ENCODE measurements around the gene ARSG. TPM values are rescaled to one million over a fixed set of nuclear protein-coding genes. Genes with fewer than 3 reads are reported as not detected.

ARSG gene
- polyA plus RNA-seq, 2 of the 4 experiments (the other 2 are of a cell fraction): 0.57 to 1.7 TPM

DNA sequence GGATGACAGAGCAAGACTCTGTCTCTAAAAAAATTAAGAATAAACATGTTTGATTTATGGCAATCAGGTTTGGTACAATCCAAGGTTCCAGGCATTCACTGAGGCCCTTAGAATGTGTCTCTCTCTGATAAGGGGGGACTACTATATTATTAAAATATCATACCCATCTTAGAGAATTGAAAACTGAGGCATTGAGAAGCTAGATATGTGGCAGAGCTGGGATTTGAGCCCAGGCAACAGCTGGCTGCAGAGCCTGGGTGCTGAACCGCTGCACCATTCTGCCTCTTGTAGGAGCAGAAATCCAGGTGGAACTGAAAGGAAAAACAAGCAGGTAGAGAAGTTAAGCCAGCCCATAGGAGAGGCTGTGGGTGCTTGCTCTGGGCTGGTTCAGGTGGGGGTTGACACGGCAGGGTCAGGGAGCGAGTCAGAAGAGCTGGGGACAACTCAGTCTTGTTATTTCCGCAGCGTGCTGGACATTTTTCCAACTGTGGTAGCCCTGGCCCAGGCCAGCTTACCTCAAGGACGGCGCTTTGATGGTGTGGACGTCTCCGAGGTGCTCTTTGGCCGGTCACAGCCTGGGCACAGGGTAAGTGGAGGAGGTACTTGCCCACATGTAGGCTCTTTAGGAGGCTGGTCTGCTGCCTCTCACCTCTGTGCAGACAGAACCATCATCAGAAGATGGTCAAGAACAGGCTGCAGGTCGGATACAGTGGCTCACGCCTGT is 103.5 kb downstream of the ARSG start:
- H3K27ac ChIP-seq: no peak overlapping the region
- CTCF ChIA-PET: interaction anchor here (0.6 to 2.3 kb wide), 3 partner anchors 9 to 132 kb away, joined by 3 to 10 read pairs (median 3); no protein-coding TSS in a partner anchor
- FAIRE-seq (no peak), ATAC-seq (no peak), DNase-seq (ENCODE audit: low read depth in 1 of 2, low spot score in 1 of 2) (no peak)
- 0 out of 3 replicates have a peak, but pooled peaks cover 4% of the 10 kb centered on the region for H3K9me3 ChIP-seq
- 77% methylated on average over 12 of the region's 12 CpGs for WGBS (ENCODE audit: missing lambda C conversion rate)
- H3K4me2 ChIP-seq: no peak overlapping the region
- no peak overlapping the region for H3K4me3 ChIP-seq
- no peak for TF ChIP-seq BHLHE40 (IDR thresholded peaks at IDR 0.05; ENCODE audit: low read depth, low read length)
- TF ChIP-seq JUNB (IDR thresholded peaks at IDR 0.05): no peak
- no peak for TF ChIP-seq GATA3 (IDR thresholded peaks at IDR 0.05; ENCODE audit: borderline replicate concordance)
- TF ChIP-seq HOXB13 (CRISPR knock-in tag; IDR thresholded peaks at IDR 0.05; ENCODE audit: low read depth): no peak
- no peak for TF ChIP-seq JUN (IDR thresholded peaks at IDR 0.05)
- TF ChIP-seq EHF (CRISPR knock-in tag; IDR thresholded peaks at IDR 0.05): no peak
- no peak for TF ChIP-seq MYC (IDR thresholded peaks at IDR 0.05; ENCODE audit: borderline replicate concordance, low read length)
- TF ChIP-seq MAFK (IDR thresholded peaks at IDR 0.05; ENCODE audit: partially characterized antibody): no peak
- H3K4me1 ChIP-seq: 0 out of 3 replicates have a peak, but pooled peaks cover 3% of the 10 kb centered on the region
- POLR2A ChIA-PET: no interaction called here

GRCh38 chr17:68396226-68397107 is 105.2 kb downstream of the ARSG start:
- no peak for TF ChIP-seq RFX5 (IDR thresholded peaks at IDR 0.05)
- TF ChIP-seq HOXB5 (CRISPR knock-in tag; IDR thresholded peaks at IDR 0.05): no peak
- TF ChIP-seq POLR2AphosphoS2 (conservative IDR thresholded peaks at IDR 0.05; ENCODE audit: low read length): no peak
- TF ChIP-seq HEYL (CRISPR knock-in tag; IDR thresholded peaks at IDR 0.05): no peak
- TF ChIP-seq, protein P1, sequence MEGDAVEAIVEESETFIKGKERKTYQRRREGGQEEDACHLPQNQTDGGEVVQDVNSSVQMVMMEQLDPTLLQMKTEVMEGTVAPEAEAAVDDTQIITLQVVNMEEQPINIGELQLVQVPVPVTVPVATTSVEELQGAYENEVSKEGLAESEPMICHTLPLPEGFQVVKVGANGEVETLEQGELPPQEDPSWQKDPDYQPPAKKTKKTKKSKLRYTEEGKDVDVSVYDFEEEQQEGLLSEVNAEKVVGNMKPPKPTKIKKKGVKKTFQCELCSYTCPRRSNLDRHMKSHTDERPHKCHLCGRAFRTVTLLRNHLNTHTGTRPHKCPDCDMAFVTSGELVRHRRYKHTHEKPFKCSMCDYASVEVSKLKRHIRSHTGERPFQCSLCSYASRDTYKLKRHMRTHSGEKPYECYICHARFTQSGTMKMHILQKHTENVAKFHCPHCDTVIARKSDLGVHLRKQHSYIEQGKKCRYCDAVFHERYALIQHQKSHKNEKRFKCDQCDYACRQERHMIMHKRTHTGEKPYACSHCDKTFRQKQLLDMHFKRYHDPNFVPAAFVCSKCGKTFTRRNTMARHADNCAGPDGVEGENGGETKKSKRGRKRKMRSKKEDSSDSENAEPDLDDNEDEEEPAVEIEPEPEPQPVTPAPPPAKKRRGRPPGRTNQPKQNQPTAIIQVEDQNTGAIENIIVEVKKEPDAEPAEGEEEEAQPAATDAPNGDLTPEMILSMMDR (IDR thresholded peaks at IDR 0.05): no peak
- TF ChIP-seq GATA3 (IDR thresholded peaks at IDR 0.05; ENCODE audit: borderline replicate concordance): no peak
- no peak for TF ChIP-seq ATOH8 (CRISPR knock-in tag; IDR thresholded peaks at IDR 0.05; ENCODE audit: low read depth)
- TF ChIP-seq MYC (IDR thresholded peaks at IDR 0.05; ENCODE audit: borderline replicate concordance, low read length): no peak
- no peak for TF ChIP-seq ESRRA (IDR thresholded peaks at IDR 0.05; ENCODE audit: borderline replicate concordance, low read length)
- no peak for TF ChIP-seq EHMT2 (IDR thresholded peaks at IDR 0.05; ENCODE audit: low read depth)
- TF ChIP-seq SREBF2 (IDR thresholded peaks at IDR 0.05): no peak
- TF ChIP-seq SMC3 (IDR thresholded peaks at IDR 0.05): no peak
- no peak for TF ChIP-seq USF2 (IDR thresholded peaks at IDR 0.05)
- no peak for TF ChIP-seq TP53 (CRISPR knock-in tag; IDR thresholded peaks at IDR 0.05)
- no peak for TF ChIP-seq CBX8 (IDR thresholded peaks at IDR 0.05)
- TF ChIP-seq, protein P2, sequence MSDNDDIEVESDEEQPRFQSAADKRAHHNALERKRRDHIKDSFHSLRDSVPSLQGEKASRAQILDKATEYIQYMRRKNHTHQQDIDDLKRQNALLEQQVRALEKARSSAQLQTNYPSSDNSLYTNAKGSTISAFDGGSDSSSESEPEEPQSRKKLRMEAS (IDR thresholded peaks at IDR 0.05): no peak
- no peak overlapping the region for H3K4me2 ChIP-seq
- H3K27ac ChIP-seq: no peak overlapping the region
- 74% methylated on average over 10 of the region's 10 CpGs for WGBS (ENCODE audit: missing lambda C conversion rate)
- H3K9me3 ChIP-seq: 0 out of 3 replicates have a peak, but pooled peaks cover 4% of the 10 kb centered on the region
- no peak for FAIRE-seq
- ChIA-PET CTCF (interaction anchor here (0.8 to 6.9 kb wide), 8 partner anchors 12 to 224 kb away, joined by 3 to 122 read pairs (median 8); no protein-coding TSS in a partner anchor), POLR2A (no interaction called here)
- H3K4me1 ChIP-seq: 0 out of 3 replicates have a peak, but pooled peaks cover 3% of the 10 kb centered on the region
- H3K4me3 ChIP-seq: no peak overlapping the region
- no peak for ATAC-seq
- no peak for DNase-seq (ENCODE audit: low read depth in 1 of 2, low spot score in 1 of 2)
